Pons (tissue), 1 donor: ENCODE results near the gene RAD51B.

Experiments used
- DNase-seq: peaks from one replicate; pipeline ENCODE4 v3.0.0-alpha.2; 2016; ENCODE audit warnings: low spot score

RAD51B gene

GRCh38 chr14:68147303-68147702 lies 327.7 kb downstream of the RAD51B start:
- no peak for DNase-seq

DNA sequence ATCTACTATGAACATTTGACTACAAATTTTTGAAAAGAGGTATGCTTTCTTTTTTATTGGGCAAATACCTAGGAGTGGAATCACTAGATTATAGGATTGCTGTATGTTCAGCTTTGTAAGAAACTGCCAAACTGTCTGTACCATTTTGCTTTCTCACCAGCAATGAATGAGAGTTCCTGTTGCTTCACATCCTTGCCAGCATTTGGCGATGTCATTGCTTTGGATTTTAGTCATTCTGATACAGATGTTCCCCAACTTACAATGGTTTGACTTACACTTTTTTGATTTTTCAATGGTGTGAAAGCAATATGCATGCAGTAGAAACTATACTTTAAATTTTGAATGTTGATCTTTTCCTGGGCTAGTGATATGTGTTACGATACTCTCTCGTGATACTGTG lies 328.7 kb downstream of the RAD51B start:
- no peak for DNase-seq

GRCh38 chr14:68148763-68149162 lies 329.2 kb downstream of the RAD51B start:
- DNase-seq = no peak

DNA sequence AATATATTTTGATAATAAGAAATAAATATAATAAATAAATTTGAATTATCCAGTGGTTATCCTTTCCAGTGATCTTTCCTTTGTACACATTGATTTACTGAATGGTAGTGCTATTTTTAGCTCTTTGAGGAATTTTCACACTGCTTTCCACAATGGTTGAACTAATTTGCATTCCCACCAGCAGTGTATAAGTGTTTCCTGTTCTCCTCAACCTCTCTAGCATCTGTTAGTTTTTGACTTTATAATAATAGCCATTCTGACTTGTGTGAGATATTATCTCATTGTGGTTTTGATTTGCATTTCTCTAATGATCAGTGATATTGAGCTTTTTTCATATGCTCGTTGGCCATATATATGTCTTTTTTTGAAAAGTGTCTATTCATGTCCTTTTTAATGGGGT lies 333.7 kb downstream of the RAD51B start:
- DNase-seq = no peak

DNA sequence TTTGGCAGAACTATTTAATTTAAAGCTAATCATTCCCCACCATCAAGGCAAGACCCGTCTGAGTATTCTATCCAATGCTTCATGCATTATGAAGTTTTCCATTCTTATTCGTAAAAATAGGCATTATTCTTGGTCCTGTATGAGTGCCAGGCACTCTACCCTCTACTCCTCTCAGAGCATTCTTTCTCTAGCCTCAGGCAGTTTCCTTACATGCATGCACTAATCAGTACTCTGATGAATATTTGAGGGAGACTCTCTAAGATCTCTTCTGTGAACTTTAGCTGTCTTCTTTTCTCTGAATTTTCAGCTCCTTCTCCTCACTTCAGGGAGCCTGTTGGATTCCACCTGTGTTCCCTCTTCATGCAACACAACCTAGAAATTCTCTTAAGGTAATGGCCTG lies 334.7 kb downstream of the RAD51B start:
- DNase-seq = no peak

DNA sequence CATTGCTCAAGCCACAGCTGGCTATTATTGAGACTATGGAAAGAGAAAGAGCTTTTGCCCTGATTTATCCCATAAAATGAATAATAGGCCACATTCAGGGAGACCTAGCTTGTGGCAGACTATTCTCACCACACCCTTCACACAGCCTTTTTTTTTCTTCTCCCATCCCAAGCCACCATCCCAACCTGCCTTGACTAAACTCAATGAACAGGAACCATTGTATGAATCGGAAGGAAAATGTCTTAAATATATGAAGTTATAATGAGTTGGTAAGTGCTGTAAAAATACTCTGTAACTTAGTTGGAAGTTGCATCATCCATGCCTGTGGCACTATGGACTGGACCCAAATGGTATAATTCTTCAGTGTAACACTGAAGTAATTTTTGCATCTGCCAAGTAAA lies 338.4 kb downstream of the RAD51B start:
- no peak for DNase-seq

GRCh38 chr14:68158640-68159039 lies 339.1 kb downstream of the RAD51B start:
- DNase-seq = no peak

GRCh38 chr14:68159701-68160633 lies 340.4 kb downstream of the RAD51B start:
- no peak for DNase-seq

- DNase-seq = no peak
Measured at GRCh38 chr14:68160779-68161546, 341.4 kb downstream of the RAD51B start.

DNA sequence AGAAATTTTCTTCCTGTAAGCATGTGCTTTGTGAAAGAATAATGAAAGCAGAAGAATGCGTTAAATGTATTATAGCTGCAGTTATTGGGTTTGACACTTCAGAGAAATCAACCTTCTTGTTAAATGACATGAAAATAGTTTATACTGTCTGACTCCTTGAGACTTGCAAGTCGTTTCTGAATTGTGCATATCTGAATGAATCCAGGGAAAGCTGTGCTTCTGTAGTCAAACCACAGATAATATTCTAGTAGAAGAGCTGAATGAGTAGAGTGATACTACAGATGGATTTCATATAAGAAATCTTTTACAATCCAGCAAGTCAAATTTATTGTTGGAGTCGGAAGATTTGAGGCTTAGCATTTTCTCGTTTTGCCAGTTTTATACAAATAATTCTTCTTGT lies 343.3 kb downstream of the RAD51B start:
- DNase-seq = no peak

DNA sequence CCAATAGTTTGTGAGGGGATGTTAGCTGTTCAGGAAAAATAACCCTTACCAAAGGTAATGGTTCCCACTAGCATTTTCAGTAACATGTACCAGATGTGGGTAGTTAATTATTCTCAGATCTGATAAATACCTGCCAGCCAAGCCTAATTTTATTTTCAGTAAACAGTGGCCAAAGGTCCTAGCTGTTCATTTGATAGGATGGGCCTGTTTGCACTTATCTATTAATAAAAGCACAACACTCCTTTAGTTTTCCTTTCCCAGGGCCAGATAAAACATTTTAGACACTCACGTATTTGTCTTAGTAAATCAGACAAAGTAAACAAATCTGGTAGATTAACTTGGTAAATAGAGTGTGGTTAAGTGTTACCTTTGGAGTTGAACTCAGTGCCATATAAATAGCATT lies 345.1 kb downstream of the RAD51B start:
- DNase-seq = no peak

- DNase-seq = no peak
Measured at GRCh38 chr14:68165274-68165843, 345.8 kb downstream of the RAD51B start.

- no peak for DNase-seq
Measured at GRCh38 chr14:68166731-68167382, 347.3 kb downstream of the RAD51B start.

DNA sequence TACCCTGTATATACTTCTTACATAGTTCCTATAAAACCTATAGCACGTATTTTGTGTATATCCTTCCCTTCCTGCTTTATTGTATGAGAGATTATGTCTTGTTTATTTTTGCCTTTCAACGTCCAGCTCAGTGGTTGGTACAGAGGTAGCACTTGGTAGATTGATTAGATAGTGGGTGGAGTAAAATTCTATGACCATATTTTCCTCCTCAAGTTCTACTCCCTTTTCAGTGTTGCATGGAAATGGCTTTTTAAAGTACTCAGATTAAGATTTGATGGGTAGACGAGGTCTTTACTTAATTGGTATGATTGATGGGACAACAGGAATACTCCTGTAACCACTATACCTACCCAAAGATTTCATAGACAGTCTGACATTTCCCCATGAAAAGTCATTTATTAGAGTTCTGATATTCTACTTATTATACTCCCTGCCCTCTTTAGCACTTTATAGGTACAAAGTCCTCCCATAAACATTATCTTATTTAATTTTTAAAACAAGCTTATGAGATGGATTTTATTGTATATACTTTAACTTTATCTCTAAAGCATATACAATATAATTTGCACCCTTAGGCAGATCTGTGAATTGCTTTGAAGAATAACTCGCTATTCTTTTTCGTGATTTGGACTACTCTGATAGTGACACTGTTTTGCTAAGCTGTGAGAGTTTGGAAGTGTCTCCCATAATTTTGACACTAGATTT lies 348.0 kb downstream of the RAD51B start:
- no peak for DNase-seq

GRCh38 chr14:68168460-68169109 lies 349.0 kb downstream of the RAD51B start:
- no peak for DNase-seq

DNA sequence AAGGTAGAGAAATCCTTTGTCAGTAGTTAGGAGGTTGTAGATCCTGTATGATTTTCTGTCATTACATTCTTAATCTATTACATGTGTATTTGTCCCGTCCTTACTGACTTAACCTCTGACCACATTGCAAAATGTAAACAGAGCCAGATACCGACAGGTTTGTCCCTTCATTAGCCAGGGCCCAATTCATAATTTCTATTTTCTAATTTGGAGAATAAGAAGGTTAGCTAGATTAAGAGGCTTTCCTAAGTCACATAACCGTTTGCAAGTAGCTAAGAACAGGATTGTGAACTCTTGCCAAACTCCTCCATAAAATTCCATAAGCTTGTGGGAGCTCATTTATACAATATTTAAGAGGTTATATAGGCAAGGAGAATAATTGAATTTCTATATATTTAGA lies 352.6 kb downstream of the RAD51B start:
- DNase-seq = no peak

DNA sequence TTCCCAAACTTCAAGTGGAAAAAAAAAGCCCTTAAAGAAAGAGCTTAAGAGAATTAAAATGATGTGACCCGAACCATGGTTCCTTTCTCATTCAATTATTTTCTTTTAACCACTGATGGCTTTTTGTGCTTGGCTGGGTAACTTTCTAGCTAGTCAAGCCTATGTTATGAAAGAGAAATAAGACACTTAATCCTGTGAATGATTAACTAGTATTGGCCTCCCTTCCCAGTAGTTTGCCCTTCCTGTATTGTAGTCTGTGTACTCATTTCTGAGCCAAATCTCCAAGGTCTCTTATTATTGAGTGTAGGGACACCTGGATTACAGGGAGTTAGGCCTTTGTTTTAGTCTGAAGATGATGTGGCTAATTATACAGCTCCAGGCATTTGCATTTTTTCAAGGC lies 353.0 kb downstream of the RAD51B start:
- no peak for DNase-seq

DNA sequence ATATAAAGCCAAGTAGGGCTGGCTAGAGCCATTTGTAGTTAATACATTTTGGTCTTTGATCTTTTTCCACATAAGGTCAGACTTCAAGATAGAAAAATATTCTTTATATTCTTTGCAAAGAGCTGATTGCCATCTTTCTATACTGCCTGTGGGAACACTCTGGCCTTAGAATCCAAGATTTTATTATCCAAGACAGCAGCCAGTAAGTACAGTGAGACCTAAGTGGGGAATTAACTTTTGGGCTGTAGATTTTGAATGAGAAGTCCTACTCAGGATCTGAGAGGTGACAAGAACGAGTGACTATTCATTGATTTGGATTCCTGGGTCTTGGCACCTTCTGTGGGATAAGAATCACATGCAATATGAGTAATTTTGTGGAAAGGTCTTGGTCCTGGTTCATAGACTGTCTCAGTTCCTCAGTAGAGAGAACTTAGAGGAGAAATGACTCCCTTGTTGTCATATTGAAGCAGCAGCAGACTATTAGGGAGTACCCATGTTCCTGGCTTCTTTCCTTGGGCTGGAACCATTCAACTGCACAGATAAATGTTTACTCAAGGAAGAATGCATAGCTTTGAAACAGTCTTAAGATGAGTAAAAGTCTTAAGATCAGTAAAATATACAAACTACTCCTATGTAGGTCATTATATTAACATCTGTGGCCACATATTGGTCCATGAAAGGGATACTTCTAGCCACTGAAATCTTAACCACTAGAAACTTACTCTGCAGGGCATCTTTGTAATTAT lies 353.8 kb downstream of the RAD51B start:
- no peak for DNase-seq

GRCh38 chr14:68174446-68174845 lies 354.9 kb downstream of the RAD51B start:
- DNase-seq = no peak

DNA sequence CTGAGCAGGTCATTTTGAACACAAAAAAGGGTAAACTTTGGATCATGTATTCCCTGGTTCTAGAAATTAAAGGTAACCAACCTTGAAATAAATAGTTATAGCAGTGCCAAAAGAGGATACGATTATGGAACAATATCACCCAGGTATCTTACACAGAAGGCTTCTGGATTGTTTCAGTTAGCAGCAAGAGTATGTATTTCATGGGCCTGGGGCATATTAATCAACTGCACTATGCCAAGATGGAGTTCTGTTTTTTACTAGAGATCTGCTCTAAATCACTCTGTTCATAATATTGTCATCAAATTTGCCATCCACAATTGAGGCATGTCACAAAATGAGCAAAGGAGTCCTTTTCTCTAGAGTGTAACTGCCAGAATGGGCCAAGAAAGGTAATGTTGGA lies 357.1 kb downstream of the RAD51B start:
- no peak for DNase-seq
